HepG2 (cell line): ENCODE data around the gene ACAD8. TPM values are rescaled to one million over a fixed set of nuclear protein-coding genes. Genes with fewer than 3 reads are reported as not detected.
A peak's percentile ranks its signal among the peaks of the same experiment; 100 is the strongest.

ENCODE experiments used
- AFF4 ChIP-seq: sonication (generic); formaldehyde crosslinking; IDR thresholded peaks from 2 replicates; pipeline ENCODE4 v1.4.0; 2020; ENCODE audit warnings: missing genetic modification reagents
- BORCS8-MEF2B ChIP-seq: sonication (generic); formaldehyde crosslinking; IDR thresholded peaks from 2 replicates; pipeline ENCODE4 v1.8.0; 2022; ENCODE audit warnings: mild to moderate bottlenecking, missing genetic modification reagents
- DNMT3B ChIP-seq: conservative IDR thresholded peaks from 2 replicates; pipeline ENCODE4 v1.6.1; 2016; ENCODE audit warnings: missing biosample characterization, control low read depth
- GATAD2A ChIP-seq: IDR thresholded peaks from 2 replicates; pipeline ENCODE4 v1.6.1; 2016
- HOXA7 ChIP-seq: sonication (generic); formaldehyde crosslinking; IDR thresholded peaks from 2 replicates; pipeline ENCODE4 v1.8.1; 2022; ENCODE audit warnings: mild to moderate bottlenecking, missing genetic modification reagents, moderate library complexity
- IRF2 ChIP-seq: IDR thresholded peaks from 2 replicates; pipeline ENCODE4 v1.6.1; 2018; ENCODE audit warnings: missing genetic modification reagents, missing compliant biosample characterization
- KAT8 ChIP-seq: IDR thresholded peaks from 2 replicates; pipeline ENCODE4 v1.6.1; 2016; ENCODE audit warnings: missing genetic modification reagents, missing compliant biosample characterization
- MEIS1 ChIP-seq: sonication (generic); formaldehyde crosslinking; IDR thresholded peaks from 2 replicates; pipeline ENCODE4 v1.9.0; 2021; ENCODE audit warnings: mild to moderate bottlenecking, missing genetic modification reagents, moderate library complexity, borderline replicate concordance
- MYC ChIP-seq: sonication (generic); formaldehyde crosslinking; IDR thresholded peaks from 2 replicates; pipeline ENCODE4 v1.9.0; 2021; ENCODE audit warnings: missing genetic modification reagents, borderline replicate concordance
- POLR2G ChIP-seq: fragments of 200-400 bp; formaldehyde crosslinking; IDR thresholded peaks from 2 replicates; pipeline ENCODE4 v1.6.1; 2018; ENCODE audit warnings: mild to moderate bottlenecking, low read depth, low read length, moderate library complexity
- REPIN1 ChIP-seq: sonication (generic); formaldehyde crosslinking; IDR thresholded peaks from 2 replicates; pipeline ENCODE4 v1.8.0; 2022; ENCODE audit warnings: missing genetic modification reagents, low read depth, mild to moderate bottlenecking, borderline replicate concordance
- RFXAP ChIP-seq: sonication (generic); formaldehyde crosslinking; IDR thresholded peaks from 2 replicates; pipeline ENCODE4 v1.4.0; 2020; ENCODE audit warnings: missing genetic modification reagents, borderline replicate concordance
- SALL2 ChIP-seq: sonication (generic); formaldehyde crosslinking; IDR thresholded peaks from 2 replicates; pipeline ENCODE4 v1.8.1; 2023; ENCODE audit warnings: mild to moderate bottlenecking, missing genetic modification reagents, inconsistent platforms
- SIX4 ChIP-seq: sonication (generic); formaldehyde crosslinking; IDR thresholded peaks from 2 replicates; pipeline ENCODE4 v1.4.0; 2020; ENCODE audit warnings: missing genetic modification reagents
- SNRNP70 ChIP-seq: fragments of 200-400 bp; formaldehyde crosslinking; IDR thresholded peaks from 2 replicates; pipeline ENCODE4 v1.6.1; 2017; ENCODE audit warnings: mild to moderate bottlenecking, low read depth, low read length, moderate library complexity
- TBL1XR1 ChIP-seq: fragments of 150-350 bp; IDR thresholded peaks from 2 replicates; pipeline ENCODE4 v1.6.1; 2014; ENCODE audit warnings: borderline replicate concordance, low read length; ENCODE audit not compliant: partially characterized antibody
- ZFY ChIP-seq: sonication (generic); formaldehyde crosslinking; IDR thresholded peaks from 2 replicates; pipeline ENCODE4 v1.4.0; 2020; ENCODE audit warnings: missing genetic modification reagents
- ZNF3 ChIP-seq: IDR thresholded peaks from 2 replicates; pipeline ENCODE4 v1.7.0; 2017; ENCODE audit warnings: inconsistent platforms
- ZNF317 ChIP-seq: sonication (generic); formaldehyde crosslinking; IDR thresholded peaks from 2 replicates; pipeline ENCODE4 v1.5.0; 2020; ENCODE audit warnings: mild to moderate bottlenecking, missing genetic modification reagents
- ZNF713 ChIP-seq: sonication (generic); formaldehyde crosslinking; IDR thresholded peaks from 2 replicates; pipeline ENCODE4 v1.4.0; 2020; ENCODE audit warnings: mild to moderate bottlenecking, missing genetic modification reagents
- ZNF790 ChIP-seq: sonication (generic); formaldehyde crosslinking; IDR thresholded peaks from 2 replicates; pipeline ENCODE4 v1.8.0; 2022; ENCODE audit warnings: missing genetic modification reagents, mild to moderate bottlenecking, borderline replicate concordance
- ZNF816 ChIP-seq: sonication (generic); formaldehyde crosslinking; IDR thresholded peaks from 2 replicates; pipeline ENCODE4 v1.8.0; 2022; ENCODE audit warnings: missing genetic modification reagents, mild to moderate bottlenecking, borderline replicate concordance
- ZSCAN20 ChIP-seq: sonication (generic); formaldehyde crosslinking; IDR thresholded peaks from 2 replicates; pipeline ENCODE4 v1.4.0; 2020; ENCODE audit warnings: missing genetic modification reagents, mild to moderate bottlenecking, borderline replicate concordance
- polyA plus RNA-seq, 8 experiments: library from polyadenylated mRNA; depleted of rRNA in 3 of 8; stranded (reverse) in 7 of 8; unstranded in 1 of 8; fragments of >200 nt; fragmentation: Illumina TruSeq in 4 of 8; extraction: Trizol in 4 of 8; gene quantifications; 2 replicates each; pipeline versions ENCODE4 v1.2.1 to v1.2.3, GENCODE V29; 2011 to 2016; ENCODE audit warnings: low read depth in 4 of 8, missing spikeins in 1 of 8, mixed read lengths in 1 of 8; ENCODE audit not compliant: insufficient read depth in 1 of 8
- total RNA-seq, 5 experiments: library from RNA; depleted of rRNA; stranded (reverse); fragments of >200 nt; fragmentation: Illumina TruSeq; extraction: Trizol; gene quantifications; 2 replicates each; pipeline ENCODE4 v1.2.3, GENCODE V29; 2016; ENCODE audit warnings: low read depth in 1 of 5
- TF ChIP-seq, protein P1 (sequence below): sonication (generic); formaldehyde crosslinking; IDR thresholded peaks from 2 replicates; pipeline ENCODE4 v1.5.1; 2020; ENCODE audit warnings: mild to moderate bottlenecking, moderate library complexity, missing genetic modification reagents
- TF ChIP-seq, protein P2 (sequence below): IDR thresholded peaks from 2 replicates; pipeline ENCODE4 v1.6.1; 2018; ENCODE audit warnings: missing genetic modification reagents, mild to moderate bottlenecking, missing compliant biosample characterization

The ACAD8 gene
- total and polyA plus RNA-seq, 2 of the 13 experiments (the other 11 are each of a cell fraction or from before 2014, with no cell fraction given): 13.5 to 20.3 TPM

- TF ChIP-seq TBL1XR1: no peak
- TF ChIP-seq MYC (CRISPR knock-in tag): peak; percentile 72
- TF ChIP-seq MEIS1 (CRISPR knock-in tag): peak; percentile 82; the same call in 1 of the 2 replicates
- no peak for TF ChIP-seq ZNF3
- TF ChIP-seq BORCS8-MEF2B (CRISPR knock-in tag): no peak
- TF ChIP-seq ZFY: peak; percentile 65
- TF ChIP-seq RFXAP (CRISPR knock-in tag): no peak
- no peak for TF ChIP-seq AFF4
- TF ChIP-seq SNRNP70: no peak
- no peak for TF ChIP-seq ZNF816 (CRISPR knock-in tag)
- no peak for TF ChIP-seq ZNF790 (CRISPR knock-in tag)
- TF ChIP-seq KAT8 (CRISPR knock-in tag): peak; percentile 54; the same call in 1 of the 2 replicates
- no peak for TF ChIP-seq HOXA7 (CRISPR knock-in tag)
- peak; percentile 27; the same call in 1 of the 2 replicates for TF ChIP-seq REPIN1 (CRISPR knock-in tag)
- TF ChIP-seq DNMT3B (CRISPR knock-in tag): no peak
- TF ChIP-seq ZSCAN20: no peak
- TF ChIP-seq SALL2 (CRISPR knock-in tag): no peak
- TF ChIP-seq, protein P1, sequence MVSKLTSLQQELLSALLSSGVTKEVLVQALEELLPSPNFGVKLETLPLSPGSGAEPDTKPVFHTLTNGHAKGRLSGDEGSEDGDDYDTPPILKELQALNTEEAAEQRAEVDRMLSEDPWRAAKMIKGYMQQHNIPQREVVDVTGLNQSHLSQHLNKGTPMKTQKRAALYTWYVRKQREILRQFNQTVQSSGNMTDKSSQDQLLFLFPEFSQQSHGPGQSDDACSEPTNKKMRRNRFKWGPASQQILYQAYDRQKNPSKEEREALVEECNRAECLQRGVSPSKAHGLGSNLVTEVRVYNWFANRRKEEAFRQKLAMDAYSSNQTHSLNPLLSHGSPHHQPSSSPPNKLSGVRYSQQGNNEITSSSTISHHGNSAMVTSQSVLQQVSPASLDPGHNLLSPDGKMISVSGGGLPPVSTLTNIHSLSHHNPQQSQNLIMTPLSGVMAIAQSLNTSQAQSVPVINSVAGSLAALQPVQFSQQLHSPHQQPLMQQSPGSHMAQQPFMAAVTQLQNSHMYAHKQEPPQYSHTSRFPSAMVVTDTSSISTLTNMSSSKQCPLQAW (CRISPR knock-in tag): peak; percentile 51; the same call in 1 of the 2 replicates
- TF ChIP-seq SIX4 (CRISPR knock-in tag): no peak
- TF ChIP-seq GATAD2A (CRISPR knock-in tag): peak; percentile 74; the same call in 1 of the 2 replicates
- TF ChIP-seq, protein P2, sequence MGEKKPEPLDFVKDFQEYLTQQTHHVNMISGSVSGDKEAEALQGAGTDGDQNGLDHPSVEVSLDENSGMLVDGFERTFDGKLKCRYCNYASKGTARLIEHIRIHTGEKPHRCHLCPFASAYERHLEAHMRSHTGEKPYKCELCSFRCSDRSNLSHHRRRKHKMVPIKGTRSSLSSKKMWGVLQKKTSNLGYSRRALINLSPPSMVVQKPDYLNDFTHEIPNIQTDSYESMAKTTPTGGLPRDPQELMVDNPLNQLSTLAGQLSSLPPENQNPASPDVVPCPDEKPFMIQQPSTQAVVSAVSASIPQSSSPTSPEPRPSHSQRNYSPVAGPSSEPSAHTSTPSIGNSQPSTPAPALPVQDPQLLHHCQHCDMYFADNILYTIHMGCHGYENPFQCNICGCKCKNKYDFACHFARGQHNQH (CRISPR knock-in tag): peak; percentile 65; the same call in 1 of the 2 replicates
- TF ChIP-seq ZNF713 (CRISPR knock-in tag): no peak
- TF ChIP-seq ZNF317: no peak
- no peak for TF ChIP-seq POLR2G
- TF ChIP-seq IRF2 (CRISPR knock-in tag): peak; percentile 80
These were observed 19.3 kb downstream of the ACAD8 start (continued) for GRCh38 chr11:134272381-134273316.
